Heart left ventricle (tissue), 16 donors: ENCODE measurements around the gene ADARB1. TPM values are rescaled to one million over a fixed set of nuclear protein-coding genes. Genes with fewer than 3 reads are reported as not detected.

Source experiments
- ATAC-seq, 4 donors: fragments of 200-7000 bp; cut with Tn5 transposase; one replicate each; pipeline ENCODE4 v1.9.1; 2020 to 2022; ENCODE audit warnings: moderate library complexity in 4 of 4, mild to moderate bottlenecking in 3 of 4, moderate number of reproducible peaks in 1 of 4
- DNase-seq, 5 donors: peaks; one replicate each; pipeline ENCODE4 v3.0.0-alpha.2; 2020
- H3K27ac ChIP-seq, 12 donors: fragments of 200-600 bp; sonication (generic) in 4 of 12; one replicate each; pipeline versions ENCODE4 v1.5.0 to v1.8.0; 2016 to 2022; ENCODE audit warnings: mild to moderate bottlenecking in 2 of 12
- H3K27me3 ChIP-seq, 9 donors: fragments of 200-600 bp; sonication (generic) in 2 of 9; one replicate each; pipeline versions ENCODE4 v1.5.1 to v1.8.0; 2016 to 2022; ENCODE audit warnings: mild to moderate bottlenecking in 3 of 9
- H3K36me3 ChIP-seq, 9 donors: fragments of 200-600 bp; sonication (generic) in 2 of 9; one replicate each; pipeline versions ENCODE4 v1.5.0 to v1.8.0; 2018 to 2022; ENCODE audit warnings: mild to moderate bottlenecking in 2 of 9
- H3K4me1 ChIP-seq, 12 donors: fragments of 200-600 bp; sonication (generic) in 4 of 12; one replicate each; pipeline versions ENCODE4 v1.5.0 to v1.8.0; 2016 to 2022; ENCODE audit warnings: mild to moderate bottlenecking in 3 of 12
- H3K4me3 ChIP-seq, 12 donors: fragments of 200-600 bp; sonication (generic) in 4 of 12; one replicate each; pipeline versions ENCODE4 v1.5.0 to v1.8.0; 2017 to 2022; ENCODE audit warnings: mild to moderate bottlenecking in 9 of 12, moderate library complexity in 4 of 12
- H3K9me3 ChIP-seq, 12 donors: fragments of 200-600 bp; sonication (generic) in 4 of 12; one replicate each; pipeline versions ENCODE4 v1.5.0 to v1.8.0; 2016 to 2022; ENCODE audit warnings: mild to moderate bottlenecking in 1 of 12
- POLR2A ChIP-seq, 2 donors: fragments of 450-650 bp; IDR thresholded peaks; one replicate each; pipeline ENCODE4 v1.6.1; 2017; ENCODE audit warnings: antibody characterized with exemption in 2 of 2, mild to moderate bottlenecking in 2 of 2, moderate library complexity in 2 of 2
- WGBS, 4 donors: extraction: QIAGEN DNeasy Blood & Tissue Kit in 2 of 4; methylation state at CpG; one replicate each; pipeline versions ENCODE4 v1.1.5 to v1.1.7; 2013 to 2018; 5-methylcytosine and 5-hydroxymethylcytosine counted together
- intact Hi-C, 10 donors: fragments of 100-400 bp; cut with DNase I; formaldehyde crosslinking; loops; one replicate each; pipeline versions ENCODE4 v1.11.1 to v1.14.2; 2022
- polyA plus RNA-seq, 2 donors: library from polyadenylated mRNA; stranded (reverse); fragments of 200-250 nt; gene quantifications; one replicate each; pipeline ENCODE4 v1.2.3, GENCODE V29; 2013
- total RNA-seq, 9 donors: library from RNA; depleted of rRNA in 2 of 9; stranded (reverse); fragments of >200 nt in 2 of 9; fragmentation: NEBNext Ultra II Directional in 3 of 9; extraction: Animal tissue kit (Norgen Biotek cat#: 25700) in 3 of 9; gene quantifications; one replicate each; pipeline versions ENCODE4 v1.1.0 to v1.2.4, GENCODE V29; 2016 to 2023
- TF ChIP-seq, protein P1 (sequence below), 12 donors: fragments of 200-600 bp; sonication (generic) in 4 of 12; IDR thresholded peaks; one replicate each; pipeline versions ENCODE4 v1.5.0 to v1.8.0; 2018 to 2022; ENCODE audit warnings: antibody characterized with exemption in 12 of 12, mild to moderate bottlenecking in 5 of 12
- donor health status: ischemic (EF 13 %, LVEDD 7.1; RV severe dilation, severe dysfunction).
- donor health status: healthy with polysubstance abuse.
- donor health status: DM: no; HTN: yes; CAD: no.
- donor health status: DM: no; HTN: no; CAD: no.
- donor health status: ischemic (EF 25% LVEDD 6.9; RV normal size, moderate dysfunction).
- donor health status: ischemic (EF 25% LVEDD 5.7; RV mildly dilated, moderate dysfunction).
- donor health status: healthy.
- donor health status: DM: yes; HTN: yes; CAD: no.
- donor health status: ischemic (EF 35%, LVEDD 5.7; RV mildly dilated, moderate dysfunction).
- donor health status: nonischemic (EF 11% LVEDD 7.7; RV severe dilation, severe dysfunction).
- donor health status: DM: yes; HTN: yes; CAD: no.
- donor health status: PGD.
- donor health status: ischemic (EF 29% LVEDD 5.4; RV normal size, mild dysfunction).
- donor health status: nonischemic (EF 23%, LVEDD 6.1; RV moderate dilation, normal function).

ADARB1 gene
- total and polyA plus RNA-seq, 11 donors = 6.9 to 16.3 (median 12.0) TPM

DNA sequence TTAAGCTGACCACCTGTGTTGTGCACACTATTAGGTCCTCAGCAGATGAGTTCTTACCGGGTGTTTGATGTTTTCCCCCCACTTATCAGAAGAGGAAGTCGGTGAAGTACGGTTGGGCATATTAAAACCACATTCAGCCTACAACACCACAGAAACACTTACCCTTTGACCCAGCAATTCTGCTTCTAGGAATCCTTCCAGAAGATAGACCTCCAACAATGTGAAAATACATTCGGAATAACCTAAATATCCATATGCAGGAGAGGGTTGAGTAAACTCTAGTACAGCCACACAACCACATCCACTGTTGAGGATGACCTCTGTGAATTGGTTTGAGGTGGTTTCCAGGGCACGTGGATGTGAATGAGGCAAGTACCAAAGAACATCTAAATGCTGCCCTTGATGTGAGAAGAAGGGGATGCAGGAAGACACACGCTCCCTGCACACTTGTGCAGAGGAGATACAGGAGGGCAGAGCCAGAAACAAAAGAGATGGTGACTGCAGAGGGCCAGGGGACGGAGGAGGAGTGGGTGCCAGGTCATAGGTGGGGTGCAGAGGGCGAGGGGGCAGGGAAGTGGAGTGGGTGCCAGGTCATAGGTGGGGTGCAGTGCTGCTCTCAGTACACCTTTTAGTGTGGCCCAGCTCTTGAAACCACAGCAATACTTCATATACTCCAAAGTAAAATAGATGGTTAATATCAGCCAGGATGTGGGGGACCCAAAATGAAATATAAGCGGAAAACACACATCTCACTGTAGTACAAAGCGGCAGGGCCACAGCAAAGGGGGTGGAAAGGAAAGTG lies 12.8 kb downstream of the ADARB1 start:
- Histone ChIP-seq H3K27ac (no peak overlapping the region), H3K27me3 (no peaks in the 10 kb centered on the region), H3K4me3 (no peak overlapping the region), H3K4me1 (peaks cover 4 to 70% (median 20%) of the 10 kb centered on the region in 12 donors), H3K9me3 (no peaks in the 10 kb centered on the region), H3K36me3 (peaks cover 0 to under 1% (median 0%) of the 10 kb centered on the region in 9 donors)
- intact Hi-C loops = no loop called here
- ATAC-seq (no peak), DNase-seq (no peak)
- WGBS, 4 donors = 87 to 92% (median 88%) methylated on average over 10 of the region's 10 CpGs
- TF ChIP-seq, protein P1, sequence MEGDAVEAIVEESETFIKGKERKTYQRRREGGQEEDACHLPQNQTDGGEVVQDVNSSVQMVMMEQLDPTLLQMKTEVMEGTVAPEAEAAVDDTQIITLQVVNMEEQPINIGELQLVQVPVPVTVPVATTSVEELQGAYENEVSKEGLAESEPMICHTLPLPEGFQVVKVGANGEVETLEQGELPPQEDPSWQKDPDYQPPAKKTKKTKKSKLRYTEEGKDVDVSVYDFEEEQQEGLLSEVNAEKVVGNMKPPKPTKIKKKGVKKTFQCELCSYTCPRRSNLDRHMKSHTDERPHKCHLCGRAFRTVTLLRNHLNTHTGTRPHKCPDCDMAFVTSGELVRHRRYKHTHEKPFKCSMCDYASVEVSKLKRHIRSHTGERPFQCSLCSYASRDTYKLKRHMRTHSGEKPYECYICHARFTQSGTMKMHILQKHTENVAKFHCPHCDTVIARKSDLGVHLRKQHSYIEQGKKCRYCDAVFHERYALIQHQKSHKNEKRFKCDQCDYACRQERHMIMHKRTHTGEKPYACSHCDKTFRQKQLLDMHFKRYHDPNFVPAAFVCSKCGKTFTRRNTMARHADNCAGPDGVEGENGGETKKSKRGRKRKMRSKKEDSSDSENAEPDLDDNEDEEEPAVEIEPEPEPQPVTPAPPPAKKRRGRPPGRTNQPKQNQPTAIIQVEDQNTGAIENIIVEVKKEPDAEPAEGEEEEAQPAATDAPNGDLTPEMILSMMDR (IDR thresholded peaks at IDR 0.05) = no peak
- TF ChIP-seq POLR2A (IDR thresholded peaks at IDR 0.05) = no peak

GRCh38 chr21:45088116-45088515 lies 13.7 kb downstream of the ADARB1 start:
- no peaks in the 10 kb centered on the region for H3K9me3 ChIP-seq
- H3K4me1 ChIP-seq = peaks cover 4 to 70% (median 26%) of the 10 kb centered on the region in 12 donors
- TF ChIP-seq, protein P1 (IDR thresholded peaks at IDR 0.05) = no peak
- TF ChIP-seq POLR2A (IDR thresholded peaks at IDR 0.05) = no peak
- WGBS, 4 donors = 89 to 97% (median 95%) methylated on average over 4 of the region's 4 CpGs
- H3K27ac ChIP-seq = no peak overlapping the region
- no peak overlapping the region for H3K4me3 ChIP-seq
- H3K36me3 ChIP-seq = no peaks in the 10 kb centered on the region
- no peaks in the 10 kb centered on the region for H3K27me3 ChIP-seq
- DNase-seq (no peak), ATAC-seq (no peak)
- intact Hi-C loops = no loop called here

DNA sequence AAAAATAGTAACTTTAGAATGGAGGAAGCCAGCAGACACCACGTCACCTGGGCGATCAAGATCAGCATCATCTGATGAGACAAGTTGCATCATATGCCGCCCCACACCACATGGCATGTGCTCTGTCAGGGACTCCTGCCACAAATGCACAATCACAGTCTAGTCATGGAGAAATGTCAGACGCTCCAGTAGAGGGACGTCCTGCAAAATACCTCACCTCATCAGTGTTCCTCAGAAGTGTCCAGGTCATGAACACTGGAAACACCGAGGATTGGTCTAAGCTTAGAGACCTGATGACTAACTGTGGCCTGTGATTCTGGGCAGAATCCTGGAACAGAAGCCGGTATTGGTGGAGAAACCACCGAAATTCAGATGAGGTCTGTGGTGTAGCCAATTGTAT lies 14.3 kb downstream of the ADARB1 start:
- H3K27me3 ChIP-seq = no peaks in the 10 kb centered on the region
- no peak for DNase-seq
- intact Hi-C loops = no loop called here
- 88 to 94% (median 90%) methylated on average over 8 of the region's 8 CpGs for WGBS, 4 donors
- no peak overlapping the region for H3K27ac ChIP-seq
- H3K4me1 ChIP-seq = peaks cover 4 to 76% (median 32%) of the 10 kb centered on the region in 12 donors
- no peak for TF ChIP-seq POLR2A (IDR thresholded peaks at IDR 0.05)
- TF ChIP-seq, protein P1 (IDR thresholded peaks at IDR 0.05) = no peak
- no peak overlapping the region for H3K4me3 ChIP-seq
- ATAC-seq = no peak
- no peaks in the 10 kb centered on the region for H3K9me3 ChIP-seq
- no peaks in the 10 kb centered on the region for H3K36me3 ChIP-seq

- no peak overlapping the region for H3K4me3 ChIP-seq
- WGBS, 4 donors = 61 to 74% (median 63%) methylated on average over 4 of the region's 4 CpGs
- no peak for DNase-seq
- TF ChIP-seq, protein P1 (IDR thresholded peaks at IDR 0.05) = no peak
- no peak for TF ChIP-seq POLR2A (IDR thresholded peaks at IDR 0.05)
- intact Hi-C loops = loop anchor here in 2 of 10 donors (5.0 kb wide), 1 partner anchor 37 kb away; no protein-coding TSS in a partner anchor
- H3K27me3 ChIP-seq = no peaks in the 10 kb centered on the region
- no peaks in the 10 kb centered on the region for H3K9me3 ChIP-seq
- H3K36me3 ChIP-seq = no peaks in the 10 kb centered on the region
- no peak overlapping the region for H3K27ac ChIP-seq
- no peak for ATAC-seq
- peaks cover 12 to 76% (median 43%) of the 10 kb centered on the region in 12 donors for H3K4me1 ChIP-seq
These were observed 15.6 kb downstream of the ADARB1 start for GRCh38 chr21:45089964-45090363.
